NCI-H2227 treated with DMSO at 0.1 percent for 48 hours (cell line): ENCODE measurements around the gene VDAC2.
A peak's percentile ranks its signal among the peaks of the same experiment; 100 is the strongest.

Experiments
- DNase-seq: peaks from one replicate; lab custom pipeline; 2025; lab: John Stamatoyannopoulos, UW

VDAC2 gene

GRCh38 chr10:75230600-75231038 lies 20.0 kb downstream of the VDAC2 start:
- peak; percentile 61 for DNase-seq

GRCh38 chr10:75231672-75232581 lies 21.3 kb downstream of the VDAC2 start:
- DNase-seq, result no peak

GRCh38 chr10:75233444-75234016 lies 22.9 kb downstream of the VDAC2 start:
- DNase-seq, result no peak

GRCh38 chr10:75234017-75234682 lies 23.6 kb downstream of the VDAC2 start:
- peak; percentile 65 for DNase-seq

GRCh38 chr10:75234683-75235374 lies 24.2 kb downstream of the VDAC2 start:
- peak; percentile 45 for DNase-seq

GRCh38 chr10:75235375-75236177 lies 25.0 kb downstream of the VDAC2 start, which contains the start of gene COMTD1:
COMTD1 (minus strand) TSS chr10:75235957; CDS start chr10:75235928, 29 bp downstream.
- peak; percentile 78 for DNase-seq

- DNase-seq, result no peak
These were observed 25.7 kb downstream of the VDAC2 start for GRCh38 chr10:75236178-75236825.

GRCh38 chr10:75238182-75239095 lies 27.8 kb downstream of the VDAC2 start:
- no peak for DNase-seq

GRCh38 chr10:75239096-75239790 lies 28.6 kb downstream of the VDAC2 start:
- DNase-seq, result no peak

- DNase-seq, result no peak
These were observed 29.9 kb downstream of the VDAC2 start for GRCh38 chr10:75240329-75241076.

GRCh38 chr10:75243426-75243825 lies 32.8 kb downstream of the VDAC2 start:
- no peak for DNase-seq

GRCh38 chr10:75244487-75245353 lies 34.1 kb downstream of the VDAC2 start:
- no peak for DNase-seq

- no peak for DNase-seq
These were observed 35.0 kb downstream of the VDAC2 start for GRCh38 chr10:75245354-75246250.

GRCh38 chr10:75246506-75246905 lies 35.9 kb downstream of the VDAC2 start:
- DNase-seq, result no peak

GRCh38 chr10:75247797-75248196 lies 37.2 kb downstream of the VDAC2 start:
- DNase-seq, result no peak

- DNase-seq, result no peak
These were observed 40.3 kb downstream of the VDAC2 start for GRCh38 chr10:75250934-75251333.
